T-helper 1 cell (primary cell): Measurements from ENCODE around the gene SHQ1.
"Not testable (repeated sequence)": the region's sequence is repeated elsewhere in the genome, so short reads cannot be mapped to it uniquely, and the experiment has no call there.

Experiments
- DNase-seq, 5 donors: peaks; one replicate each; pipeline ENCODE4 v3.0.0-alpha.2; 2012 to 2020

Gene SHQ1

GRCh38 chr3:72710471-72710870 is 137.8 kb downstream of the SHQ1 start:
- DNase-seq = not testable (repeated sequence)

GRCh38 chr3:72708441-72708840 is 139.8 kb downstream of the SHQ1 start:
- no peak for DNase-seq

- no peak for DNase-seq
These were observed 145.2 kb downstream of the SHQ1 start for GRCh38 chr3:72702997-72703396.

- DNase-seq = no peak
These were observed 145.9 kb downstream of the SHQ1 start for GRCh38 chr3:72702390-72702789.

- no peak for DNase-seq
These were observed 148.1 kb downstream of the SHQ1 start for GRCh38 chr3:72700106-72700505.

DNA sequence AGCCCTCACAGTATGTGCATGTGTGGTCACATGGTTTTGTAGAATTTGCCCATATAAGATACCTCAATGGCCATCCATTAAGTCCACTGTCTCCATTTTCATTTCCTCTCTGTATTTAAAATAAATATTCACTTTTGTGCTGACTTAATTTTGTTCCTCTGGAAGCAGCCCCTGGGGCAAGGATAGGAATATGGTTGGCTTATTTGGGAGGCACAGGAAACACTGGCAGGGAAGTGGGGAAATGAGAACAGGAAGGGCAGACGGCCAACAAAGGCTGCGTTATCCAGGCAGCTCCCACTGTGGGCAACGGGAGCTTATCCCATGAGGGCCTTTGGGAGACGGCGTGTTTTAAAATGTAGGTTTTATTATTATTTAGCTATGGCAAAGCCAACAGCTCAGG is 148.6 kb downstream of the SHQ1 start:
- no peak for DNase-seq
